Measurements from ENCODE around the gene CCSER1.
A peak's percentile ranks its signal among the peaks of the same experiment; 100 is the strongest.

The CCSER1 gene

GRCh38 chr4:91279899-91280298 is 1152.7 kb downstream of the CCSER1 start:
- H3K4me3 ChIP-seq (ENCODE audit: low read length): no peak overlapping the region
- TF ChIP-seq CTCF (conservative IDR thresholded peaks at IDR 0.05; ENCODE audit: low read depth, low read length): no peak
- DNase-seq (ENCODE audit: low read depth): no peak

- no peak for DNase-seq (ENCODE audit: low read depth)
Observed at GRCh38 chr4:91280551-91281290, 1153.5 kb downstream of the CCSER1 start.

GRCh38 chr4:91282217-91282616 is 1155.0 kb downstream of the CCSER1 start:
- no peak overlapping the region for H3K4me3 ChIP-seq (ENCODE audit: low read length)
- no peak for DNase-seq (ENCODE audit: low read depth)
- no peak for TF ChIP-seq CTCF (conservative IDR thresholded peaks at IDR 0.05; ENCODE audit: low read depth, low read length)

More at GRCh38 chr4:91280551-91281290, 1153.5 kb downstream of the CCSER1 start:
- no peak overlapping the region for H3K4me3 ChIP-seq (ENCODE audit: low read length)
- no peak for TF ChIP-seq CTCF (conservative IDR thresholded peaks at IDR 0.05; ENCODE audit: low read depth, low read length)

GRCh38 chr4:91283726-91284230 is 1156.6 kb downstream of the CCSER1 start:
- TF ChIP-seq CTCF (conservative IDR thresholded peaks at IDR 0.05; ENCODE audit: low read depth, low read length): no peak
- no peak for DNase-seq (ENCODE audit: low read depth)
- no peak overlapping the region for H3K4me3 ChIP-seq (ENCODE audit: low read length)

GRCh38 chr4:91284480-91284879 is 1157.3 kb downstream of the CCSER1 start:
- no peak for DNase-seq (ENCODE audit: low read depth)
- no peak for TF ChIP-seq CTCF (conservative IDR thresholded peaks at IDR 0.05; ENCODE audit: low read depth, low read length)
- H3K4me3 ChIP-seq (ENCODE audit: low read length): no peak overlapping the region

GRCh38 chr4:91285487-91285886 is 1158.3 kb downstream of the CCSER1 start:
- H3K4me3 ChIP-seq (ENCODE audit: low read length): no peak overlapping the region
- no peak for DNase-seq (ENCODE audit: low read depth)
- no peak for TF ChIP-seq CTCF (conservative IDR thresholded peaks at IDR 0.05; ENCODE audit: low read depth, low read length)

GRCh38 chr4:91288702-91289311 is 1161.6 kb downstream of the CCSER1 start:
- peak; percentile 5 for DNase-seq (ENCODE audit: low read depth)
- TF ChIP-seq CTCF (conservative IDR thresholded peaks at IDR 0.05; ENCODE audit: low read depth, low read length): no peak
- H3K4me3 ChIP-seq (ENCODE audit: low read length): no peak overlapping the region
